Common myeloid progenitor, CD34-positive (primary cell): ENCODE data around the gene HPSE. TPM values are rescaled to one million over a fixed set of nuclear protein-coding genes. Genes with fewer than 3 reads are reported as not detected.

ENCODE experiments used
- CTCF ChIA-PET: fragments of 350-600 bp; sonication (Branson Sonifier 250); formaldehyde crosslinking; loops from one replicate; lab custom pipeline; 2021; ENCODE audit warnings: antibody characterized with exemption; lab: Charles Lee
- POLR2A ChIA-PET: fragments of 350-600 bp; sonication (Branson Sonifier 250); formaldehyde crosslinking; loops from one replicate; lab custom pipeline; 2021; ENCODE audit warnings: antibody characterized with exemption; lab: Charles Lee
- DNase-seq, 3 donors: peaks; one replicate each; pipeline versions ENCODE4 v3.0.0 to v3.0.0-alpha.2; 2013
- H3K27ac ChIP-seq, 2 experiments: 1 replicate in 1 of 2; 2 replicates in 1 of 2; pipeline ENCODE4 v1.7.0; 2013; ENCODE audit warnings: inconsistent platforms in 2 of 2, low read length in 2 of 2, mild to moderate bottlenecking in 2 of 2, low read depth in 1 of 2, moderate library complexity in 1 of 2; ENCODE audit not compliant: severe bottlenecking in 2 of 2, insufficient read depth in 1 of 2, poor library complexity in 1 of 2
- H3K27me3 ChIP-seq, 5 experiments: replicated peaks in 2 of 5; 1 replicate in 3 of 5; 2 replicates in 2 of 5; pipeline versions ENCODE4 v1.6.1 to v1.7.0; 2013; ENCODE audit warnings: low read length in 4 of 5, mild to moderate bottlenecking in 2 of 5, moderate library complexity in 2 of 5, inconsistent platforms in 1 of 5; ENCODE audit not compliant: insufficient read depth in 5 of 5, control insufficient read depth in 4 of 5
- H3K36me3 ChIP-seq, 4 experiments: 1 replicate in 2 of 4; 2 replicates in 2 of 4; pipeline versions ENCODE4 v1.6.1 to v1.7.0; 2013; ENCODE audit warnings: low read length in 3 of 4, control low read depth in 1 of 4, mild to moderate bottlenecking in 1 of 4; ENCODE audit not compliant: control insufficient read depth in 4 of 4, insufficient read depth in 4 of 4
- H3K4me1 ChIP-seq, 4 experiments: 1 replicate in 3 of 4; 2 replicates in 1 of 4; pipeline versions ENCODE4 v1.6.1 to v1.7.1; 2013; ENCODE audit warnings: low read length in 3 of 4, mild to moderate bottlenecking in 3 of 4, control low read depth in 1 of 4, inconsistent platforms in 1 of 4, moderate library complexity in 1 of 4; ENCODE audit not compliant: control insufficient read depth in 4 of 4, insufficient read depth in 4 of 4; ENCODE audit errors: control extremely low read depth in 1 of 4
- H3K4me3 ChIP-seq, 7 experiments: 1 replicate in 4 of 7; 2 replicates in 3 of 7; pipeline versions ENCODE4 v1.5.1 to v1.7.0; 2013; ENCODE audit warnings: mild to moderate bottlenecking in 7 of 7, low read length in 6 of 7, moderate library complexity in 6 of 7, inconsistent platforms in 2 of 7, low read depth in 2 of 7, control low read depth in 1 of 7; ENCODE audit not compliant: insufficient read depth in 4 of 7, control insufficient read depth in 1 of 7; ENCODE audit errors: extremely low read depth in 1 of 7
- H3K9me3 ChIP-seq, 5 experiments: 1 replicate in 4 of 5; 2 replicates in 1 of 5; pipeline versions ENCODE4 v1.6.1 to v1.7.1; 2013; ENCODE audit warnings: low read length in 4 of 5, mild to moderate bottlenecking in 2 of 5, inconsistent platforms in 1 of 5, low read depth in 1 of 5, moderate library complexity in 1 of 5; ENCODE audit not compliant: control insufficient read depth in 4 of 5, insufficient read depth in 2 of 5; ENCODE audit errors: control extremely low read depth in 1 of 5
- WGBS: methylation state at CpG from one replicate; pipeline ENCODE4 v1.1.5; 2013; ENCODE audit not compliant: insufficient coverage; 5-methylcytosine and 5-hydroxymethylcytosine counted together
- polyA plus RNA-seq: library from polyadenylated mRNA; unstranded; fragments of 120-200 nt; gene quantifications from one replicate; pipeline ENCODE4 v1.2.1, GENCODE V29; 2013

HPSE gene
- 1.6 TPM for polyA plus RNA-seq

GRCh38 chr4:83334425-83335241 is at the start of gene HPSE:
Gene HPSE (minus strand): TSS chr4:83334848. CDS start chr4:83334782, 66 bp downstream.
- H3K4me3 ChIP-seq = peak within 1 kb of the TSS; percentile 37 to 78 (median 61)
- peaks cover 2 to 35% (median 30%) of the 10 kb centered on the region in 4 experiments for H3K4me1 ChIP-seq
- H3K27me3 ChIP-seq = peaks cover 0 to 4% (median 0%) of the 10 kb centered on the region in 5 experiments
- ChIA-PET CTCF (interaction anchor here (0.6 to 1.7 kb wide), 4 partner anchors 44 to 264 kb away, joined by 3 to 5 read pairs (median 3); partner anchors contain the start of genes HELQ and MRPS18C), POLR2A (interaction anchor here (1.0 kb wide), 1 partner anchor 15 kb away, joined by 5 read pairs; no protein-coding TSS in a partner anchor)
- peak in 2 of 3 donors; percentile 56 to 71 for DNase-seq
- H3K27ac ChIP-seq = no peak within 1 kb of the TSS
- H3K9me3 ChIP-seq = peaks cover 0 to 3% (median 0%) of the 10 kb centered on the region in 5 experiments
- WGBS = under 1% methylated on average over 57 of the region's 63 CpGs
- H3K36me3 ChIP-seq = no peaks in the 10 kb centered on the region

GRCh38 chr4:83382850-83383249 is 48.2 kb upstream of the HPSE start:
- POLR2A ChIA-PET = no interaction called here
- no peak for DNase-seq
- Histone ChIP-seq H3K4me1 (no peaks in the 10 kb centered on the region), H3K36me3 (no peaks in the 10 kb centered on the region), H3K4me3 (no peak overlapping the region), H3K27ac (no peak overlapping the region), H3K27me3 (no peaks in the 10 kb centered on the region), H3K9me3 (peaks cover 3 to 17% (median 11%) of the 10 kb centered on the region in 5 experiments)
- CTCF ChIA-PET = interaction anchor here (1.0 to 1.4 kb wide), 3 partner anchors 9 to 15 kb away, joined by 3 to 5 read pairs (median 4); no protein-coding TSS in a partner anchor
- 85% methylated on average over 2 of the region's 2 CpGs for WGBS

GRCh38 chr4:83381173-83381572 is 46.5 kb upstream of the HPSE start:
- Histone ChIP-seq H3K36me3 (no peaks in the 10 kb centered on the region), H3K27ac (no peak overlapping the region), H3K4me1 (no peaks in the 10 kb centered on the region), H3K27me3 (no peaks in the 10 kb centered on the region), H3K4me3 (no peak overlapping the region), H3K9me3 (peaks cover 3 to 22% (median 14%) of the 10 kb centered on the region in 5 experiments)
- POLR2A ChIA-PET = no interaction called here
- no peak for DNase-seq
- WGBS = 96% methylated on average over 3 of the region's 4 CpGs
- CTCF ChIA-PET = no interaction called here

GRCh38 chr4:83378419-83378818 is 43.8 kb upstream of the HPSE start:
- Histone ChIP-seq H3K4me1 (no peaks in the 10 kb centered on the region), H3K36me3 (no peaks in the 10 kb centered on the region), H3K4me3 (no peak overlapping the region), H3K27ac (no peak overlapping the region), H3K27me3 (no peaks in the 10 kb centered on the region), H3K9me3 (peaks cover 3 to 22% (median 14%) of the 10 kb centered on the region in 5 experiments)
- peak; percentile 29 to 70 (median 64) for DNase-seq
- WGBS = 98% methylated on average over 5 of the region's 5 CpGs
- ChIA-PET POLR2A (no interaction called here), CTCF (interaction anchor here (0.8 to 2.1 kb wide), 7 partner anchors 8 to 266 kb away, joined by 3 to 9 read pairs (median 5); partner anchors contain the start of gene HPSE)

GRCh38 chr4:83372931-83373330 is 38.3 kb upstream of the HPSE start:
- Histone ChIP-seq H3K36me3 (no peaks in the 10 kb centered on the region), H3K27ac (no peak overlapping the region), H3K9me3 (peaks cover 0 to 6% (median 3%) of the 10 kb centered on the region in 5 experiments), H3K27me3 (no peaks in the 10 kb centered on the region), H3K4me3 (no peak overlapping the region), H3K4me1 (peaks cover 0 to 21% (median 11%) of the 10 kb centered on the region in 4 experiments)
- 100% methylated on average over 1 of the region's 1 CpG for WGBS
- DNase-seq = no peak
- ChIA-PET POLR2A (no interaction called here), CTCF (interaction anchor here (1.1 to 1.6 kb wide), 6 partner anchors 8 to 21 kb away, joined by 3 to 6 read pairs (median 4); no protein-coding TSS in a partner anchor)

GRCh38 chr4:83371936-83372335 is 37.3 kb upstream of the HPSE start:
- no CpG with 5 or more reads among the region's 1 CpG for WGBS
- ChIA-PET POLR2A (no interaction called here), CTCF (interaction anchor here (1.6 to 2.1 kb wide), 3 partner anchors 10 to 16 kb away, joined by 3 to 8 read pairs (median 6); no protein-coding TSS in a partner anchor)

More at GRCh38 chr4:83371936-83372335, 37.3 kb upstream of the HPSE start:
- DNase-seq = no peak
- Histone ChIP-seq H3K27me3 (no peaks in the 10 kb centered on the region), H3K4me3 (no peak overlapping the region), H3K4me1 (peaks cover 0 to 21% (median 11%) of the 10 kb centered on the region in 4 experiments), H3K27ac (no peak overlapping the region), H3K36me3 (no peaks in the 10 kb centered on the region), H3K9me3 (no peaks in the 10 kb centered on the region)
